HL-60/S4 treated with phorbol 12-myristate 13-acetate at 8.2 ng/mL for 4 days and 3 days (cell line): ENCODE measurements around the gene MVD.

Experiments used
- in situ Hi-C: fragments of 300-500 bp; cut with MboI; formaldehyde crosslinking; loops from 2 replicates; pipeline ENCODE4 v1.15.0; 2022; ENCODE audit warnings: low sequenced_read_pairs

MVD gene, protein sequence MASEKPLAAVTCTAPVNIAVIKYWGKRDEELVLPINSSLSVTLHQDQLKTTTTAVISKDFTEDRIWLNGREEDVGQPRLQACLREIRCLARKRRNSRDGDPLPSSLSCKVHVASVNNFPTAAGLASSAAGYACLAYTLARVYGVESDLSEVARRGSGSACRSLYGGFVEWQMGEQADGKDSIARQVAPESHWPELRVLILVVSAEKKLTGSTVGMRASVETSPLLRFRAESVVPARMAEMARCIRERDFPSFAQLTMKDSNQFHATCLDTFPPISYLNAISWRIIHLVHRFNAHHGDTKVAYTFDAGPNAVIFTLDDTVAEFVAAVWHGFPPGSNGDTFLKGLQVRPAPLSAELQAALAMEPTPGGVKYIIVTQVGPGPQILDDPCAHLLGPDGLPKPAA

GRCh38 chr16:88662843-88663606 lies at the start of gene MVD:
Gene MVD (minus strand): TSS chr16:88663091. CDS start chr16:88663080, 11 bp downstream.
- in situ Hi-C loops: no loop called here

DNA sequence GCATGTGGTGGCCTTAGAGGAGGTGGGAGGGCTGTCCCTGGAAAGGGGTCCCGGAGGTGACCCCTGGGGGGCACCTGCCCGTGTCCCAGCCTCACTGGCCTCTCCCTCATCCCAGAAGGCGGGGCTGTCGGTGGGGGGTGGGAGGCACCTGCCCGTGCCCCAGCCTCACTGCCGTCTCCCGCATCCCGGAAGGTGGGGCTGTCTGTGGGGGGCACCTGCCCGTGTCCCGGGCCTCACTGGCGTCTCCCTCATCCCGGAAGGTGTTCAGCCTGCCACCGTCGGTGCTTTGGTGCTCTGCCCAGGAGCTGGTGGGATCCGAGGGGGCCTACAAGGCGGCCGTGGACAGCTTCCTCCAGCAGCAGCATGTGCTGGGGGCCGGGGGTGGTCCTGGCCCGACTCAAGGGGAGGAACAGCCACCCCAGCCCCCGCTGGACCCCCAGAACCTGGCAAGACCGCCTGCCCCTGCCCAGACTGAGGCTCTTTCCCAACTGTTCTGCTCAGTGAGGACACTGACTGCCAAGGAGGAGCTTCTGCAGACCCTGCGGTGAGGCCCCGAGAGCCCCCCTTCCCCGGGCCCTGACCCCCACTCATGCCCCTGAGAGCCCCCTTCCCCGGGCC lies 49.6 kb upstream of the MVD start:
- in situ Hi-C loops: no loop called here

- in situ Hi-C loops: no loop called here
These were observed 49.0 kb upstream of the MVD start for GRCh38 chr16:88711750-88712340.

DNA sequence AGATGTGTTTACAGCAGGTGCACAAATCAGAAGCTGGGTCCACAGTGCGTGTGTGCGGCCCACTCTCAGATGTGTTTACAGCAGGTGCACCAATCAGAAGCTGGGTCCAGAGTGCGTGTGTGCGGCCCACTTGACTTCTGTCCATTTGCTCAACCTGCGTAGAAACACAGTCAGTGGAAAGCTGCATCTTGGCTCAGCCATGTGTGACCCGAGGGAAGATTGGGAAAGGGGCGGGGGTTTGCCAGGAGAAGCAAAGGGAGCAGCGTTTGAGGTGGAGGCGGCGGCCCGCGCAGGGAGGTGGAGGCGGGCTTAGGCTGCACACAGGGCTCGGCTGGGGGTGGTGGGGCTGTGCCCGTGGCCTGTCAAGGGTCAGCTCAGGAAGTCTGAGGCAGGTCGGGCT lies 47.7 kb upstream of the MVD start:
- in situ Hi-C loops: no loop called here

DNA sequence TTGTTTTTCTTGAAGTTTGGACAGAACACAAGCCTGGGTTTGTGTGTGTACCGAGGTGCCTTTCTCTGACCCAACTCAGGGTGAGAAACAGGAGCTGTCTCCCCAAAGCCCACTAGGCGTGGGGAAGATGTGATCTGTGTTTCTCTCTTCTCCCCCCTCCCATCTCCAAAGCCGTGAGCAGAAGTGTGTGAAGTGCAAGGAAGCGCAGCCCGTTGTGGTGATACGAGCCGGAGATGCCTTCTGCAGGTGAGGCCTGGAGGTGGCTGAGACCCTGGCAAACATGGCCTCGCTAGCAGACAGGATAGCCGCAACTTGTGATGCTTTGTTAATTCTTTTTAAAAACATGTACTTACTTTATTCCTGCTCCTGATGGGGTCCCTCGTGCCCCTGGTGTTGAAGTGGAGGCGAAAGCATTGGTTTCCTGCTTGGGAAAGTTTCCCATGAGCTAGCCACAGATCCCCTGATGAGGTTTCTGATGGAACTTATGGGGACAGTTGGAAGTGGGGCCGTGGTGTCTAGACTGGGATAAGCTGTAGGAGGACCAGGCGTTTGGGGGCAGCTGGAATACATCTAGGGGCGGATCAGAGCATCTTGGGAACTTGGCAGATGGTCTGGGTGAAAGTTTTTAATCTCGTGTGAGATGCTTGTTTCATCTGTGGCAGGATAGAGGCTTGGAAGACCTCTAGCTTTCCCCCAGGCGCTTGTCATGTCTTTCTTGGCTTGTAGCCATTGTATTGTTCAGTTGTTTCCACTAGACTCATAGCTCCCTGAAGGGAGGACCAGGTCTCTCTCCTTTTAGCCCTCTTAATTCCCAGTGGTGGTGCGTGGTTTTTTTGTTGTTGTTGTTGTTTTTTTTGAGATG lies 44.3 kb upstream of the MVD start:
- in situ Hi-C loops: no loop called here

GRCh38 chr16:88706229-88706964 lies 43.5 kb upstream of the MVD start, which contains the start of the genes CTU2 and RNF166:
Gene CTU2 (plus strand): TSS chr16:88706503. CDS start chr16:88706531, 28 bp downstream.
Gene RNF166 (minus strand): TSS chr16:88706408. CDS start chr16:88706325, 83 bp downstream.
- in situ Hi-C loops: no loop called here

GRCh38 chr16:88705801-88706228 lies 42.9 kb upstream of the MVD start:
- in situ Hi-C loops: no loop called here

DNA sequence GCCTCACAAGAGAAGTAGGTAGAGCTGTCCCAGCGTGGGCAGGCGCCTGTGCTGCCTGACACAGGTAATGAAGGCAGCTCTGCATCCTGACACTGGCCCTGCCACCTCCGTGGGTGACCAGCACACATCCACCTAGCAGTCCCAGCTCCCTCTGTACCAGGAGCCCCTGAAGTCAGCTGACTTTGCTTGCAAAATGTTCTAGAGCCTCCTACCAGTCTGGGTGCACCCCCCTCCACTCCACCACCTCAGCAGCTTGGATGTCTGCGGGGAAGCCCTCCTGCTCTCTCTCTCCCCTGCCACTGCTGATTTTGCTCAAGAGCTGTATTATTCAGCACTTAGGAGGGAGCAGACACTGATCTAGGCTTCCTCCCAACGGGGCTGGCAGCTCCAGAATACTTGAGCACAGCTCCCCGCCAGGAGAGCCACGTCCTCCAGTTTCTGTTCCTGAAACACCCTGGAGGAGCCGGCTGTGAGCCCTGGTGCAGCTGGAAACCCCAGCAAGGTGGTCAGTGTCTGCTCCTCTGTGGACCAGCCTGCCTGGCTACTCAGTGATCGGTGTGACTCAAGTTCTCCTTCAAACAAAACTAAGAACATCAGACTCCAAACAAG lies 42.3 kb upstream of the MVD start:
- in situ Hi-C loops: no loop called here

GRCh38 chr16:88703486-88704309 lies 40.8 kb upstream of the MVD start:
- in situ Hi-C loops: no loop called here

- in situ Hi-C loops: no loop called here
These were observed 39.7 kb upstream of the MVD start for GRCh38 chr16:88702371-88703210.

- in situ Hi-C loops: no loop called here
These were observed 38.9 kb upstream of the MVD start for GRCh38 chr16:88701581-88702370.

DNA sequence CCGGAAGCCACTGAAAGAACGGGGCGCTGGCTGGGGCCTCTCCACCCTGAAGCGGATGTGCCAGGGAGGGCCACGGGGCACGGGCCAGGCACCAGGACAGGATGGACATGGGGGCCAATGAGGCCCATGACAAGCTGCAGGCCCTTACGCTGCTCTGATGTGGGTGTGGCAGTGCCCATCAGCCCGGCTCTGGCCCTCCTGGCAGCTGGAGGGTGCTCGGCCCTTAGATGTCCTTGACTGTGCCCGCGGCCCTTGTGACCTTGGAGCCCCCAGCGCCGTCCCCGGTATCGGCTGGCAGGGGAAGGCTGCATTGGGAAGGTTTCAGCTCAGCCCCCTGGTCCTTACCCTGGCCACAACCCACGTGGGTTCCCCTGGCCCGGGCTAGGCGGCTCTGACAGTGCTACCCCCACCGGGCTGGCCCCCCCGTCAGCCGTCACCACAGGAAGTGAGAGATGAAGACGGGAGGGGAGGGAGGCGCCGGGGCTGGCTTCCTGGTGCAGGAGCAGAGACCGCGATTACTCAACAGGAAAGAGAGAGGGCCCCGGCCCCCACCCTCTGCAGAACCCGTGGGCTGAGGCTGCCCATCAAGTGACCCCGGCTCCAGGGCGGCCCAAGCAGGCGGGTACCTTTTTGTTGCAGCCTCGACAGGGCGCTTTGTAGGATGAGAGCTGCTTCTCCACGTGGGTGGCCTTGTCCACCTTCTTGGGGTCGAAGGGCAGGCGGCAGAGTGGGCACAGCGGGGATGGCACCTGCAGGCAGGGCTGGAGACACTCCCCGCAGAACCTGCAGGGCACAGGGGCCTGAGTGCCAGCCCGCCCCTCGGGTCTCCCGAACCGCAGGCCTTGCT lies 38.0 kb upstream of the MVD start:
- in situ Hi-C loops: no loop called here

DNA sequence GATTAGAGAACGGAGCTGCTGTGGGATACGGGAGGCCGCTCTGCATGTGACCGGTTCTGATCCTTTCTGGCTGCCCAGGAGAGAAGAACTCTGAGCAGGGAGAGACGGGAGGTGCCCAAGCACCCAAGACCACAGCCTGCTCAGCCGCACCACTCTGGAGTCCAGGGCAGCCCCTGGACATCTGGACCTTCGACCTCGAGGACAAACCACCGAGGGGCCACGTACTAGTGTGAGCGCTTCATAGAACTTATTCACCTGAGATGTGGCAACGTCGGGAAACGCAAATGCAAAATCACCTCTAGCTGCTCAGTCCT lies 37.4 kb upstream of the MVD start:
- in situ Hi-C loops: no loop called here

- in situ Hi-C loops: no loop called here
These were observed 36.3 kb upstream of the MVD start for GRCh38 chr16:88699180-88699579.

DNA sequence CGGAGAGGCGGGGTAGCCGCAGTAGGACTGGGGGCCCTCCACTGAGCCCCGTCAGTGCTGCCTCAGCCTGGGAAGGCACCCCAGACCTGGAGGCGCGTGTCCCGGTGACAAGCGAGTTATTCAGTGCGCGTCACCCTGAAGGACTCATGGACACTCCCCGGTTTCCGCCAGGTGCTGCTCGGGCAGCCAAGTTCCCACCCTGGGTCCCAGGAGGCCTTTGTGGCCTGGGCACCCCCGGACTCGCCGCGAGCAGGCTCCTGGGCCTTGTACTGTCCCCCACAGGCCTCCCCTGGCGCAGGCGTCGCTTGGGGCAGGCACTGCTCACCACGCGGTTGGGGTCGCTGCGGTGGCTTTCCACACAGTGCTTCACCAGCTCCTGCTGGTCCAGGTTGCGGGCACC lies 35.8 kb upstream of the MVD start:
- in situ Hi-C loops: no loop called here
